GM19395 (cell line): ENCODE measurements around the gene BAHCC1.
"Not testable (repeated sequence)": the region's sequence is repeated elsewhere in the genome, so short reads cannot be mapped to it uniquely, and the experiment has no call there.

Experiments
- ATAC-seq: cut with Tn5 transposase; IDR thresholded peaks from one replicate; pipeline ENCODE4 v1.9.1; 2021; ENCODE audit warnings: mild to moderate bottlenecking, moderate library complexity; ENCODE audit not compliant: unreplicated experiment

The BAHCC1 gene

GRCh38 chr17:81425716-81426392 is 30.6 kb downstream of the BAHCC1 start:
- ATAC-seq = not testable (repeated sequence)

DNA sequence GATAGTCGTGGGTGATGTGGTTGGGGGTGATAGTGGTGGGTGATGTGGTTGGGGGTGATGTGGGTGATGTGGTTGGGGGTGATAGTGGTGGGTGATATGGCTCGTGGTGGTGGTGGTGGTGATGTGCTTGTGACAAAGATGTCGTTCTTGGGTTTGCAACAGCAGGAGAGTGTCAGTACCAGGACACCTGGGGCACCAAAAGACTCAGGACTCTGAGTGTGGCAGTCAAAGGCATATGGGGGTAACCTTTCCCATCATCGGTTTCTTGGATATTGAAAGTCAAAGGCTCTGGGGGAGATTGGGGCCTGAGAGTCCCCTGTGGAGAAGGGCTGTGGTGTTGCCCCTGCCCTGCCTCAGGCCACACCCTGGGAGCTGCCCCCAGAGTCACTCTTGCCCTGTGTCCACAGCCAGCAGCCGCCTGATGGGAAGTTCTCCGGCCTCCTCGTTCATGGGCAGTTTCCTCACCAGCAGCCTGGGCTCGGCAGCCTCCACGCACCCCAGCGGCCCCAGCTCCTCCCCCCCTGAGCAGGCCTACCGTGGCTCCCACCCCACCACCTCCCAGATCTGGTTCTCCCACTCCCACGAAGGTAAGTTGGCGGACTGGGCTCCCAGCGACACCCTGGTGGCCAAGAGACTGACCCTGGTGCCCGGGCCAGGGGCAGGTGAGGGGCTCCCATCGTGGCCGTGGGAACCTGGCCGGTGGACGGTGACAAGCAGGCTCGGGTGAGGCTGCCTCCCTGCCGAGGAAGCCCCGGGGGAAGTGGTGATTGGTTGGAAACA is 31.3 kb downstream of the BAHCC1 start:
- no peak for ATAC-seq

DNA sequence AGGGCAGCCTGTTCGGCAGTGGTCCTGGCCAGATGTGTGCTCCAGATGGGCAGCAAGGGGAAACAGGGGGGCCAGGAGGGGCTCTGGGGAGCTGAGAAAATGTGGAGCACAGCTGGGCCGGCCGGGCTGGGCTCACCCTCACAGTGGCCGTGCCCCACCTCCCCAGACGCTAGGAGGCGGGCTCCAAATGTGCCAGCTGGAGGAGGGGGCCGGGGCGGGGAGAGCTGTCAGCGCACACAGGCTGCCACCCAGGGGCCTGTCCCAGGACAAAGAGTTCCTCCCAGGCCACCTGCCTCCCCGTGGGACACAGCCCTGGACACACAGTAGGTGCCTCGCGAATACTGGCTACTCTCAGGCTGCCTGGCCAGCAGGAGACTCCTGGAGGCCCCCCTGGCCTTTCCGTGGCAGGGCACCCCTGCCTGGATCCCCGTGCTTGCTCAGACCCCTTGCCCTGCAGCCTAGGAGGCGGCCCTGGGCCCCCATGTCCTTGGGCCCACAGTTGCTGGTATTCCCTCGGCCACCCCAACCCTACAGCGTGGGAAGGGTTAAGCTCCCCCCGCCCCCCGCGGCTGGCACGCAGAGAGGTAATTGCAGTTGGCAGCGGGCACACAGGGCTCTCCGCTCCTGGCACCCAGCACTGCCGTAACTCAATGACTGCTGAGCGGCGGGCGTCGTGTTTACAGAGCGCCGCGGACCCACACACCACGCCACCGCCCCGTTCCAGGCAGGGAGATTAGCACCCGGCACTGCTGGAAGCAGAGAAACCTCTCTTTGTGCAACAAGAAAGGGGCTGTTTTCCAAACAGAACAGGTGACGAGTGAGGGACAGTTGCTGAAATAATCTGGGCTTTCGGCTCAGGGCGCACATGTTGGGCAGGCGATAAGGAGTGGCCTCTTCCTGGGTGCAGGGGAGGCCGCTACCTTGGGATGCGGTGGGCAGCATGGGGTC is 32.2 kb downstream of the BAHCC1 start:
- no peak for ATAC-seq

- ATAC-seq = no peak
These were observed 32.9 kb downstream of the BAHCC1 start for GRCh38 chr17:81428121-81428515.

GRCh38 chr17:81428516-81428915 is 33.3 kb downstream of the BAHCC1 start:
- ATAC-seq = no peak

DNA sequence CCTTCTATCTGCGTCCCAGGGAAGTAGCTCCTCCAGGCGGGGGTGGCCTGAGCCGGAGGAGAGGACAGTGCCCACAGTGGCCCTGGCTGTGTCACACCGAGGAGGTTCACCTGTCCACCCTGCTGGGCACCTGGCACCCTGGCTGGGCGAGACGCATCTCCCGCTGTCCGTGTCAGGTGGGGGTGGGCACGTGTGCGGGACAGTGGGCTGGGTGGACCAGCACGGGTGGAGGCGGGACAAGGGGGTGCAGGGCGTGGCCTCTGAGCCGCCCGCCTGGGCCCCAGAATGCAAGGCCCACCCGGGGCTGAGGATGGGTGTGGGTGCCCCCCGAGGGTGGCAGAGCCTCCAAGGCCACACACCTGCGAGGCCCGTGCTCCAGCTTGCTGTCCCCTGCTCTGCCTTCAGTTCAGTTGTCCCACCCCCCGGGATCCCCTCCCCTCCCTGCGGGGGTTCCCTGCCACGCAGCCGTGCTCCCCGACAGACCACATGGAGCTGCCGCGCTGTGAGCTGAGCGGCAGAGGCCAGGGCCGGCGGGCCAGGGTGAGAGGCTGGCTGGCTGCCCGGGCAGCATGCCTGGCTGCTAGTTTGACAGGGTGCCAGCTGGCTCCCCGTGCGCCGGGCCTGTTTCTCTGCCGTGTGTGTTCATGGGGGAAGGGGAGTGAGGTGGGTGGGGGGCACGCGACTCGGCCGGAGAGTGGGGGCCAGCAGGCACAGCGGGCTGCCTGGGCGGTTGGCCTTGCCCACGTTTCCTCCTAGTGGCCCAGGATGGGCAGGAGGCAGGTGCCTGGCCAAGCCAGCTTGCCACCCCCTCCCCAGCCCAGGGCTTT is 33.9 kb downstream of the BAHCC1 start:
- ATAC-seq = no peak

DNA sequence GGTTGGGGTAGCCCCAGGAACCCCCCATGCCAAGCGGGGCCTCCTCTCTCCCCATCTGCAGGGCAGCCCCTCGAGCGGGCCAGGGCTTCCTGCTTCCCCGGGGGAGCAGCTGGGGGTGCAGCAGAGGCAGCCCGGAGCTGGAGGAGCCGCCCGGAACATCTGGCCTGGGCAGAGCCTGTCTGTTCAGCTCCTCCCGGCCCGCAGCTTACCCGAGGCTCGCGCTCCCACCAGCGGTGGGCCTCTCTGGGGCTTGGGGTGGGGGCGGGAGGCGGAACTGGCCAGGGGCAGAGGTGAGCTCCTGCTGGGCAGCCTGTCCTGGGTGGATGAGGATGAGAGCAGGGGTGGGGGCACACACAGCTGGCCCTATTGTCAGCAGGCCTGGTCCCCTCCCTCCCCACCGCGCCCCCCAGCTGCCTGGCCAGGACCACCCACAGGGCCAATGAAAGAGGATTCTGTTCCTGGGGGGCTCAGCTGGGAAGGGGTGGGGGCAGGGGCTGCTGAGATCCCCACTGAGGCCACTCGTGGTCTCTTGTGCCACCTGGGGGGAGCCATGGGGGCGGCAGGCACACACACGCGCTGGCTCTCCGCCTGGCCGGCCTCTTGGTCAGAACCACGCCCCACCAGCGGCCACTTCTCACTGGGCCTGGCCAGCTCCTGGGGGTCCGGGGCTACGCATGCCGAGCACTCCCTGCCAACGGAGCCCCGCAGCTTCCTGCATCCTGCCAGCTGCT is 34.7 kb downstream of the BAHCC1 start:
- no peak for ATAC-seq

DNA sequence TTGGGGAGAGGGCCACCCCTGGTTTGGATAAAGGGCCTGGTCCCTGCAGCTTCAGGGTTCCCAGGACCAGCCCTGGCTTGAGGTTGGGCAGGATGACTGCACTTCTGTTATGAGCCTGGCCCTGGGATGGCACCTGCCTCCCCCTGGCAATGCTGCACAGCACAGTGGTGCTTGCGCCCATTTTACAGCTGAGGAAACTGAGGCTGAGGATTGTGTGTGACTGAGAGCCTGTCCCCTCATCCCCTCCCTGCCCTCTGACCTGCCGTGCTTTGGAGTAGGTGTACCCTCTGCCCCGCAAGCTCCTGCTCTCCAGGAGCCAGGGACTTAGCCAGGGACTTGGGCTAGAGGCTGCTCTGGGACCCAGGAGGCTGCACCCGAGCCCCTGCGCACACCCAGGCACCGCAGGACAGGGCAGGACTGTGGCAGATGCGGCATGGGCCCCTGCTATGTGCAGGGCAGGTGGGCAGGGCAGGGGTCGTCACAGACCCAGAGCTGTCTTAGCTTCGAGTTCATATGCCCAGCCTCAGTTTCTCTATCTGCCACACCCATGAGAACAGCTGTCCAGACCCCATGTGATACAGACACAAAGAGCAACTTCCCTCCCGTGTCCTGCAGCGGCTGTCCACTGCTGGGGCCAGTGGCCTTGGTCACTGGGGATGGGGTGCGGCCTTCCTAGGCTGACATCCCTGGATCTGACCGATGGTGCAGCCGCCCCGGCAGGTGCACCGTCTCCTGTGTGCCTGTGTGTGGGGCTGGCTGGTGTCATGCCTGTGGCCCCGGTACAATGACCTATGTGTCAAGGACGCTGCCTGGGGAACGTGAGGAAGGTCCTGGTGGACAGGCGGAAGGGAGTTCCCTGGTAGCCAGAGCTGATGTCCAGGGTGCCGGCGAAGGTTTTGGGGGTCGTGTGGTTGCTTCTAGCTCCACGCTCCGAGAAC is 36.6 kb downstream of the BAHCC1 start:
- no peak for ATAC-seq

DNA sequence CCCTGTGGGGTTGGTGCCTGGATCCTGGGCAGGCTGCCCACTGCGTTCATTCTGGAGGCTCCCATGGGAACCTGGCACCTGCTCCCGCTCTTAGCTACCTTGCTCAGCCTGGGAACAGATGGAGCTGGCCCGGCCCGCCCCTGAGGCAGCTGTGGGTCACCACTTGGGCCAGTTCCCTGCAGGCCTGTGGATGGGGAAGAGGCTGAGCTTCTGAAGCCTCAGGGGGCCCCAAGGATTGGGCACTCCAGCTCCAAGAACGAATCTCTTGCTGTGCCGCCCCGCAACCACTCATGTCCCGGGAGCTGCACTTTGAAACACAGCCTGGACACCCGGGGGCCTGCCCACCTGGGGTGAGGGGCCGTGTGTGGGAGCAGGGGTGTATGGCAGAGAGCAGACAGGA is 37.7 kb downstream of the BAHCC1 start:
- no peak for ATAC-seq

- no peak for ATAC-seq
These were observed 38.4 kb downstream of the BAHCC1 start for GRCh38 chr17:81433656-81434055.

- no peak for ATAC-seq
These were observed 38.8 kb downstream of the BAHCC1 start for GRCh38 chr17:81434072-81434471.

- ATAC-seq = no peak
These were observed 39.6 kb downstream of the BAHCC1 start for GRCh38 chr17:81434681-81435417.

GRCh38 chr17:81435652-81436293 is 40.5 kb downstream of the BAHCC1 start:
- no peak for ATAC-seq

- ATAC-seq = no peak
These were observed 41.1 kb downstream of the BAHCC1 start for GRCh38 chr17:81436294-81436849.

DNA sequence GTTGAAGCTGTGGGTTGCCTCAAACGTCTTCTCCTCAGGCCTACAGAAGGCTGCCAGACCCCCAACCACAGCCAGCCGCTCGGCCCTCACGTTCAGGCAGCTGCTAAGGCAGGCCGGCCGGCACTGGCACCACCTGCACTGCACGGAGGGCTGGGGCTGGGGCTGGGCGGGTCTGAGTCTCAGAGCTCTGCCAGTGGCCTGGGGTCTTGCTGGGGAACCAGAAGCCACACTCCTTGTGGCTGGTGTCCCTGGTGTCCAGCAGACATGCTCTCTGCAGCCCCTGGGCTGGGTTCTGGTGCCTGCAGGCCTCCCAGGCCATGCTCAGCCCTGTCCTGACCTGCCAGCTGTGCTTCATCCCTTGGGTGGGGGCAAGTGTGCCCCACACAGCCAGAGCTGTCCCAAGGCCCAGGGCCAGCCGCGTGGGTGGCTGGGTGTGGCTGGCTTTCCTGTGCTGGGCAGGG is 42.0 kb downstream of the BAHCC1 start:
- ATAC-seq = no peak

DNA sequence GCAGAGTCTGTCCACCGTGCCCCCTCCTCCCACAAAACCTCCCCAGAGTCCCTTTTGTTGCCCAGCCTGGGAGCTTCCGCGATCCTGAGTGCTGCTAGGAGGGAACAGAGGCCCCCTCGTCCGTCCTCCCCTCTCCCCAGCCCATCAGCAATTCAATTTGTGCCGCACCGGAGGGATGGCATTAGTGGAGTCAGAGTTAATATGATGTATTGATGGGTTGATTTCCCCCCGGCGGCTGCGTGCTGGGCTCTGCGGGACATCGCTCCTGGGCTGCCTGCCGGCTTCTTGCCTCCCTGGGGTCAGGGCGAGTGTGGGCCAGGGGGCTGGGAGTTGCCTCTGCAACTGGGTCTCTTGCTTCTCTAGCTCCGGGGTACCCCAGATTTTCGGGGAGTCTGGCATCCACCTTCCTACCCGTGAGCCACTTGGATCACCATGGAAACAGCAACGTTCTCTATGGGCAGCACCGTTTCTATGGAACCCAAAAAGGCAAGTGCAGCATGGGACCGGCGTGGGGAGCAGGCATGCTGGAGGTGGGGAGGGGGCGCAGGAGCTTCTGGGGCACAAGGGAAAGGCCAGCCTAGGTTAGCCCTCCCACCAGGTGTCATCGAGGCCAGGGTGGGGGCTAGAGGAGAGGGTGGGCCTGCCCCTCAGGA is 42.9 kb downstream of the BAHCC1 start:
- ATAC-seq = no peak

GRCh38 chr17:81438688-81439087 is 43.4 kb downstream of the BAHCC1 start:
- ATAC-seq = no peak
